Activated CD8-positive, alpha-beta T cell treated with anti-CD3 and anti-CD28 coated beads for 36 hours (primary cell): ENCODE measurements around the gene TFAP2B. TPM values are rescaled to one million over a fixed set of nuclear protein-coding genes. Genes with fewer than 3 reads are reported as not detected.

Experiments used
- ATAC-seq: fragments of 200-7000 bp; cut with Tn5 transposase; one replicate; pipeline ENCODE4 v1.10.0; 2021; ENCODE audit warnings: mild to moderate bottlenecking, moderate library complexity
- CTCF ChIA-PET: fragments of 350-600 bp; sonication (Branson Sonifier 250); formaldehyde crosslinking; loops from one replicate; lab custom pipeline; 2021; ENCODE audit warnings: antibody characterized with exemption; lab: Charles Lee
- POLR2A ChIA-PET: fragments of 350-600 bp; sonication (Branson Sonifier 250); formaldehyde crosslinking; loops from one replicate; lab custom pipeline; 2021; ENCODE audit warnings: antibody characterized with exemption; lab: Charles Lee
- DNase-seq: peaks from one replicate; pipeline ENCODE4 v3.0.0-alpha.2; 2020
- H3K27ac Mint-ChIP-seq: one replicate; pipeline ENCODE4 v1.8.0; 2021; ENCODE audit warnings: mild to moderate bottlenecking, mixed read lengths
- H3K27me3 Mint-ChIP-seq: one replicate; pipeline ENCODE4 v1.8.0; 2021; ENCODE audit warnings: mixed read lengths
- H3K36me3 Mint-ChIP-seq: one replicate; pipeline ENCODE4 v1.8.0; 2021; ENCODE audit warnings: low read depth, mixed read lengths
- H3K4me1 Mint-ChIP-seq: one replicate; pipeline ENCODE4 v1.8.0; 2021; ENCODE audit warnings: low read depth, mixed read lengths
- H3K4me3 Mint-ChIP-seq: one replicate; pipeline ENCODE4 v1.8.0; 2021; ENCODE audit warnings: mild to moderate bottlenecking, moderate library complexity, mixed read lengths
- H3K9me3 Mint-ChIP-seq: one replicate; pipeline ENCODE4 v1.8.0; 2021; ENCODE audit warnings: mixed read lengths
- CTCF ChIP-seq: fragments of 200-600 bp; IDR thresholded peaks from one replicate; pipeline ENCODE4 v1.8.0; 2022; ENCODE audit warnings: antibody characterized with exemption, mild to moderate bottlenecking
- intact Hi-C: fragments of 100-400 bp; cut with micrococcal nuclease; formaldehyde crosslinking; loops from one replicate; pipeline ENCODE4 v1.10.0; 2022
- total RNA-seq, 2 experiments: library from RNA; stranded (reverse); gene quantifications; one replicate each; pipeline ENCODE4 v1.2.3, GENCODE V29; 2021

Gene TFAP2B
- total RNA-seq, 2 experiments from 2014 or later: not detected

- Mint-ChIP-seq H3K27me3 (peaks cover 83% of the 10 kb centered on the region), H3K27ac (no peak overlapping the region), H3K4me1 (peaks cover 9% of the 10 kb centered on the region), H3K36me3 (no peaks in the 10 kb centered on the region), H3K4me3 (no peak overlapping the region), H3K9me3 (no peaks in the 10 kb centered on the region)
- POLR2A ChIA-PET: no interaction called here
- intact Hi-C loops: no loop called here
- CTCF ChIA-PET: no interaction called here
- ATAC-seq (no peak), DNase-seq (no peak)
- no peak for TF ChIP-seq CTCF
These were observed 4.6 kb downstream of the TFAP2B start for GRCh38 chr6:50823094-50823920.

- ChIA-PET CTCF (no interaction called here), POLR2A (no interaction called here)
- intact Hi-C loops: no loop called here
- Mint-ChIP-seq H3K9me3 (no peaks in the 10 kb centered on the region), H3K27ac (no peak overlapping the region), H3K4me1 (peaks cover 9% of the 10 kb centered on the region), H3K4me3 (no peak overlapping the region), H3K27me3 (peaks cover 81% of the 10 kb centered on the region), H3K36me3 (no peaks in the 10 kb centered on the region)
- no peak for DNase-seq
- no peak for TF ChIP-seq CTCF
- ATAC-seq: no peak
These were observed 5.9 kb downstream of the TFAP2B start for GRCh38 chr6:50824552-50824951.

GRCh38 chr6:50825375-50826036 is 6.8 kb downstream of the TFAP2B start:
- Mint-ChIP-seq H3K27me3 (peaks cover 81% of the 10 kb centered on the region), H3K27ac (no peak overlapping the region), H3K36me3 (no peaks in the 10 kb centered on the region), H3K4me3 (no peak overlapping the region), H3K4me1 (peaks cover 3% of the 10 kb centered on the region), H3K9me3 (no peaks in the 10 kb centered on the region)
- ATAC-seq (no peak), DNase-seq (no peak)
- POLR2A ChIA-PET: no interaction called here
- intact Hi-C loops: no loop called here
- CTCF ChIA-PET: no interaction called here
- no peak for TF ChIP-seq CTCF

DNA sequence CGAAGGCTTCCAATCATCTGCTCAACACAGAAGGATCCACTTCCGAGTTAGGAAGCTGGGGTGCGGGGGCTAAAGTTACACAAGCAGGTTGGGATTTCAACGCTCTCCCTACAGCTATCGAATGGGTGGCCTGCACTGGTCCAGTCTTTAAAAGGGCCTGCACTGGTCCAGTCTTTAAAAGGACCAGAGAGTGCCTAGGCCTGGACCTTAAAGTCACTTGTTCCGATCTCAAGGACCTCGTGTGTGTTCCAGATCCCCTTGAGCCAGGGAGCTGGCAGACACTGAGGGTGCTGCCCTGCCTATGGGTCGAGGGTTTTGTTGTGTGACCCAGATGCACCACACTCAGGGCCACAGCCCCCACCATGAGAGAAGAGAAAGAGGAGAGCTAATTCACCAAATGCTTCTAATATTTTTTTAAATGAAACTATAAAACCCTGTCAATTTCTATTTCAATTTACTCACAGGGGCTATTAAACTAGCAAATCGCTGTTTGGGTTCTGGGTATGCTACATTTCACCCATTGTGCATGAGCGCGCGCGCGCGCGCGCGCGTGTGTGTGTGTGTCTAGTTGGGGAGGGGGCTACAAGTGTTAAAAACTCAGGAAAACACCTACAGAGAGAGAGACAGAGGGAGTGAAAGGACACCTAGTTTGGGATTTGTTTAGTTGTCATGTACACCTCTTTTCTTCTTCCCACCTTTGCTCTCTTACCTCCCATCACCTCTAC is 7.5 kb downstream of the TFAP2B start:
- Mint-ChIP-seq H3K4me3 (no peak overlapping the region), H3K27ac (no peak overlapping the region), H3K27me3 (peaks cover 74% of the 10 kb centered on the region), H3K36me3 (no peaks in the 10 kb centered on the region), H3K4me1 (peaks cover 1% of the 10 kb centered on the region), H3K9me3 (no peaks in the 10 kb centered on the region)
- no peak for DNase-seq
- no peak for TF ChIP-seq CTCF
- ChIA-PET POLR2A (no interaction called here), CTCF (no interaction called here)
- ATAC-seq: no peak
- intact Hi-C loops: no loop called here
